HG02840 (cell line): ENCODE measurements around the gene CHMP2A.
A peak's percentile ranks its signal among the peaks of the same experiment; 100 is the strongest.
"Not testable (repeated sequence)": the region's sequence is repeated elsewhere in the genome, so short reads cannot be mapped to it uniquely, and the experiment has no call there.

Experiments
- ATAC-seq: cut with Tn5 transposase; IDR thresholded peaks from one replicate; pipeline ENCODE4 v1.9.1; 2021; ENCODE audit warnings: mild to moderate bottlenecking, moderate library complexity, moderate number of reproducible peaks; ENCODE audit not compliant: unreplicated experiment, low FRiP score

CHMP2A gene

DNA sequence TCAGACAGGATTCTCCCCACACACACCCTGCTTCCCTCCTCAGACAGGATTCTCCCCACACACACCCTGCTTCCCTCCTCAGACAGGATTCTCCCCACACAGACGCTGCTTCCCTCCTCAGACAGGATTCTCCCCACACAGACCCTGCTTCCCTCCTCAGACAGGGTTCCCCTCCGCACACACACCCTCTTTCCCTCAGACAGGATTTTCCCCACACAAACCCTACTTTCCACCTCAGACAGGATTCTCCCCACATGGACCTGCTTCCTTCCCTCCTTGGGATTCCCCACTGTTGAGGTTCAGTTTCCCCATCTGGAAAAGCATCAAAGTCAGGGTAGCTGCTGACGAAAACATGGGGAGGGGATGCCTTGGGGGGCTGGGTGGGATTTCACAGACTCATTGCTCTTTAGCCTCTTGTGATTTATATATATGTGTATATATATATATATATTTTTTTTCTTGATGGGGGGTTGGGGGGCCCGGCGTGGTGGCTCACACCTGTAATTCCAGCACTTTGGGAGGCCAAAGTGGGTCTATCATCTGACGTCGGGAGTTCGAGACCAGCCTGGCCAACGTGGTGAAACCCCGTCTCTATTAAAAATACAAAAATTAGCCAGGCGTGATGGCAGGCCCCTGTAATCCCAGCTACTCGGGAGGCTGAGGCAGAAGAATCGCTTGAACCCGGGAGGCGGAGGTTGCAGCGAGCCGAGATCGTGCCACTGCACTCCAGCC is 12.1 kb downstream of the CHMP2A start:
- ATAC-seq: not testable (repeated sequence)

DNA sequence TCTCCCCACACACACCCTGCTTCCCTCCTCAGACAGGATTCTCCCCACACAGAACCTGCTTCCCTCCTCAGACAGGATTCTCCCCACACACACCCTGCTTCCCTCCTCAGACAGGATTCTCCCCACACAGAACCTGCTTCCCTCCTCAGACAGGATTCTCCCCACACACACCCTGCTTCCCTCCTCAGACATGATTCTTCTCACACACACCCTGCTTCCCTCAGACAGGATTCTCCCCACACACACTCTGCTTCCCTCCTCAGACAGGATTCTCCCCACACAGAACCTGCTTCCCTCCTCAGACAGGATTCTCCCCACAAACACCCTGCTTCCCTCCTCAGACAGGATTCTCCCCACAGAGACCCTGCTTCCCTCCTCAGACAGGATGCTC is 15.7 kb downstream of the CHMP2A start:
- ATAC-seq: not testable (repeated sequence)

DNA sequence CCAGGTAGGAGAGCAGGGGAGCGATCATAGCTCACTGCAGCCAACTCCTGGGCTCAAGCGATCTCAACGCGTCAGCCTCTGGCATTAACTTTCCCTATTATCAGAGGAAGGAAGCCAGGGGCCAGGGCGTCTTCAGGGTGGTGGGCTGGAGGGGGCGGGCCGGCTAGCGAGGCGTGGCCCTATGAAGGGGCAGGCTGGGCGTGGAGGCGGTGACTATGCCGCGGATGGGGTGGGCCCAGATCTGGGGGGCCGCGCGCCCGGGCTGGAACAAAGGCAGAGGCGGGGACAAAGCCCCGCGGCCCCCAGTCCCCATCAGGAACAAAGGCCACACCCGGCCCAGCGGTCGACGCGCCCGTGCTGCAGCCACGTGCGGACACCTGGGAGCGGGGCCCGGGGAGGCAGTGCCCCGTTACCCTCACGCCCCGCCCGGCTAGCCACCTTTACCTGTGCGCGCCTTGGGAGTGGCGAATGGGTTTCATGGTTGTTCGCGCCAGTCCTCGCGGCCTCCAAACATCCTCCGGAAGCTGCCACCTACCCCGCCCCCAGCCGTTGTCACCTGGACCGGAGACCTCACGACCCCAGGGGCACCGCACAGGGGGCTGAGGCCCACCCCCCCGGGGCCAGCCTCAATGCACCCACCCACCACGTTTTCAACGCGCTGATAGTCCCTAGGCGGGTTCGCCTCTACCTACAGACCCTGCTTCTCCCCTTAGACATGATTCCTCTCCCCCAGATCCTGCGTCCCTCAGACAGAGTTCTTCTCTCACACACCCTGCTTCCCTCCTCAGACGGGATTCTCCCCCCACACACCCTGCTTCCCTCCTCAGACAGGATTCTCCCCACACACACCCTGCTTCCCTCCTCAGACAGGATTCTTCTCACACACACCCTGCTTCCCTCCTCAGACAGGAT is 16.4 kb downstream of the CHMP2A start:
- no peak for ATAC-seq

GRCh38 chr19:58536852-58537798 is 17.8 kb downstream of the CHMP2A start:
- no peak for ATAC-seq

DNA sequence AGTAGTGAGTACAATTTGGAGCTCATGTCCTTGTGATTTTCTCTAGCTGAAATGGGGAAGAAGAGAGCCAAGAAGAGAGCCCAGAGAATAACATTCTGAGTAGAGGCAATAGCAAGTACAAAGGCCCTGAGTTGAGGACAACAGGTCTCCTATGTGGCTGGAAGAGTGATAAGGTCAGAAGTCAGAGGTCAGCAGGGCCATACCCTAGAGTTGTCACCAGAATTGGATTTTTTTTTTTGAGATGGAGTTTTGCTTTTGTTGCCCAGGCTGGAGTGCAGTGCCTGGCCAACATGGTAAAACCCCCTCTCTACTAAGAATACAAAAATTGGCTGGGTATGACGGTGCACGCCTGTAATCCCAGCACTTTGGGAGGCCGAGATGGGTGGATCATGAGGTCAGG is 19.0 kb downstream of the CHMP2A start:
- no peak for ATAC-seq

- ATAC-seq: no peak
Measured at GRCh38 chr19:58531034-58531840, 23.7 kb downstream of the CHMP2A start.

GRCh38 chr19:58529405-58529804 is 25.5 kb downstream of the CHMP2A start:
- ATAC-seq: no peak

GRCh38 chr19:58522709-58523108 is 32.2 kb downstream of the CHMP2A start:
- ATAC-seq: no peak

GRCh38 chr19:58521651-58522050 is 33.3 kb downstream of the CHMP2A start:
- no peak for ATAC-seq

DNA sequence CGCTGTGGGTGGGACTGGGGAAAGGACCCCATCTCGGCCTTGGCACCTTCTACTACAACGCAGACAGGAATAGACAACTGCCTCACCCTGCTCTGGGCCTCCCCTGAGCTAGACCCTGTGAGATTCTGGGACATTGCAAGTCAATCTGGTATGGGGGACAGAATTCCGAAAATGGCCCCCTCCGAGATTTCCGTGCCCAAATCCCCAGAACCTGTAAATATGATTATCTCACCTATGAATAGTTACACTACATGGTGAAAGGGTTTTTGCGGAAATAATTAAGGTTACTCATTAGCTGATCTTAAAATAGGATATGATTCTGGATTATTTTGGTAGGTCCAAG is 34.7 kb downstream of the CHMP2A start:
- no peak for ATAC-seq

- peak; percentile 78 for ATAC-seq
Measured at GRCh38 chr19:58519355-58520256, 35.3 kb downstream of the CHMP2A start, which contains the start of gene ZBTB45. TSS of gene ZBTB45 (minus strand) at chr19:58519810. CDS start at chr19:58517673, 2,137 bp downstream.

DNA sequence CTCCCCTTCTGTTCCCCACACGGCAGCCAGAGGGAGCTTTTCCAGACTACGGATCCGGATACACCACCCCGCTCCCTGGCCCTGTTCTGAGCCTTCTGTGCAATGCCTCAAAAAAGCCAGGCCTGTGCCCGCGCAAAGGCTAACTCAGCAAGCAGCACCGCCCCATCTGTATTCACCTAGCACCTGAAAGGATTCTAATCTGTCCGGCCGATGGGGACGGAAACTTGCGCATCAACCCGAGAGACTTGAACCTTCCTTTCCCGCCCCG is 35.9 kb downstream of the CHMP2A start:
- ATAC-seq: no peak

DNA sequence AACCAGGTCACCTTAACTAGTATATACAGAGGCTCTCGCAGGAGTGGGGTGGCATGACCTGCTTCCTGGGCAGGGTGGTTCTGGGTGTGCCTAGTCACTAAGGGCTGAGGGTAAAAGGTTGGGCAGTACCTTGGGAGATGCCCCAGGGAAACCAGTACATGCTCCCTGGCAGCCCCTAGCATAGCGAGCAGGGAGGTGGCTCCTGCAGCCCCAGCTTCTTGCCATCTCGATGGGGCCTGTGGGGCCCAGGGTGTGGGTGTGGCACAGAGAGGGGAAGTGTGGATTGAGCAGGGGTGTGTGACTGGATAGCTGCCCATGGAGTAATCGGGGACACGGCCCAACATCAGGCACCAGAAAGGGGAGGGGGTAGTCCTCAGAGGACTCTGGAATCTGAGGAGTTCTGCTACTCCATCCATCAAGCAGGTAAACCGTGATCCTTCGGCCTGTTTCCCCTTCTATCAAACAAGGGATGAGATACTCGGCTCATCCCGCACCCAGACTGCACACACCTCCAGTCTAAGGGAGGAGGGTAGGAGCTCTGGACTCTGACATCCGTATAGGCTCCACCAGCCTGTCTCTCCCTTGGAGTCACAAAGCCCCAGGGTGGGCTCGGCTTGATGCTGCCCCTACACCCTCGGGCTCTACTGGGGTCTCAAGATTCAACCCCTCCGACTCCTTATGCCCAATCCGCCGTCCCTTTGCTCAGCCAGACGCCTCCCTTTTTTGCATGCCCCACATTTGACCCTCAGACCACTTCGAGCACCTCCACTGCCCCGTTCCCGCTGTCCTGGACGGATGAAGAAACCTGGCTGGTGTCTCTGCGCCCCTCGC is 36.4 kb downstream of the CHMP2A start:
- ATAC-seq: no peak

- no peak for ATAC-seq
Measured at GRCh38 chr19:58516964-58517833, 37.7 kb downstream of the CHMP2A start.

DNA sequence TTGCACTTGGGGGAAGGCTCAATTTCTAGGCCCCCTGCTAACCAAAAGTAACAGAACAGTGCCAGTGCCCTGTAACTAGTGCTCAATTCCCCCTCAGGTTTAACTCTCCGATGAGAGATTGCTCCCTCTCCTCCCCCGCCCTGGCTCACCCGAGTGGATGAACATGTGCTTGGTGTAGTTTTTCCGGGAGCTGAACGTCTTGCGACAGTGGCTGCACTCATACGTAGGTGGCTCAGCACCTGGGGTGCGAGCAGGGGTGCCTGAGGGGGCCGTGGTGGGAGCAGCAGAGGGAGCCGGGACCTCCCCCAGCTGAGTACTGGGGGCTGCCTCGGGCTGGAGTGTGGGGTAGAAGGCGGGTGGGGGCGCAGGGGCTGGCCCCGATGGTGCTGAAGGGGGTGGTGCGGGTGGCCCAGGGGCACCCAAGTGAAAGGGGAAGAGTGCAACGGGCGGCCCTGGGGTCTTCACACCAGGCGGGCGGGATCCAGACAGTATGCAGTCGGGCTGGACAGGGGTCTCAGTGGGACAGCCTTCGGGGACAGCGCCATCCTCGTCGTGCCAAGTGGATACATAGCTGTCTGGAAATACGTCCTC is 38.6 kb downstream of the CHMP2A start:
- no peak for ATAC-seq

DNA sequence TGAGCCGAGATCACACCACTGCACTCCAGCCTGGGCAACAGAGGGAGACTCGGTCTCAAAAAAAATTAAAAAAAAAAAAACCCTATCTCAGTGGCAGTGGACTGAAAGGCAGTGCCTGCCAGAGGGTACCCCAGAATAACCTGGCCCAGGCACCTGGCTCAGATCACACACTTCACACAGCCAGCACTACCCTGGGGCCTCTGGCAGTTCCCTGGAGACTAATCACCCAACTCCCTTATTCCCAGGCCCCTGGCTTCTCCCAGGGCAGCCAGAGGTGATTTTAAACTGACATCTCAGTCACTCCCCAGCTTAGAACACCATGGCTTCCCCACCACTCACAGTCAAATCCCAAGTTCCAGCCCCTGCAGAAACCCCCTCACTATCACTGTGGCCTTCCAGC is 39.6 kb downstream of the CHMP2A start:
- ATAC-seq: no peak

DNA sequence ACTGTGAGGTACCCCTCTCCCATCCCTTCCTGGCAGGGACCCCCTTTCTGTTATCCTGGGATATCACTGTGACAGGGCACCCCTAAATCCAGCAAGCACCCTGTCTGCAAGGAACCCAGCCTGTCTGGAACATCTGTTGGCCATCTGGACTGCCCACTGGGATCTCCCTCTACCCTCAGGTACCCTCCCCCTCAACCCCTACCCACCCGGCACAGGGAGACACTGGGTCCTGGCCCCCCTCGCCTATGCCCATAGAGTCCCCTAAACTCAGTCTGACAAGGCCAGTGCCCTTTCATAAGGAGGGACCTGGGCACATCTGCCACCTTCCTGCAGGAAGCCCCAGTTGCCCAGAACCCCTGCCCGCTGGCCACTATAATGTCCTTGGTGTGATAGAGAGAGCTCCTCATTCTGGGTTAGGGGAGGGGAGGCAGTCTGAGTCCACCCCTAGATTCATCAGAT is 40.3 kb downstream of the CHMP2A start:
- ATAC-seq: no peak
